HEK293 (cell line): ENCODE measurements around the gene STUB1.

Experiments used
- CTCF ChIA-PET: fragments of 350-600 bp; formaldehyde crosslinking; extraction: SDS; loops from one replicate; lab custom pipeline; 2021; ENCODE audit warnings: antibody characterized with exemption; lab: Yijun Ruan, JAX
- POLR2A ChIA-PET: fragments of 300-600 bp; formaldehyde crosslinking; extraction: SDS; loops from one replicate; lab custom pipeline; 2020; ENCODE audit warnings: antibody characterized with exemption, inconsistent platforms; lab: Yijun Ruan, JAX
- H3K27ac ChIP-seq: fragments of 200-500 bp; sonication (Bioruptor generic); 2 replicates; pipeline ENCODE4 v1.5.1; 2014; ENCODE audit warnings: low read depth, low read length, control low read depth, inconsistent platforms; ENCODE audit errors: extremely low read depth
- H3K36me3 ChIP-seq, 2 experiments: fragments of 200-500 bp in 1 of 2; sonication (Bioruptor generic) in 1 of 2; 1 replicate in 1 of 2; 2 replicates in 1 of 2; pipeline ENCODE4 v1.5.1; 2014 to 2017; ENCODE audit warnings: inconsistent platforms in 2 of 2, low read length in 2 of 2; ENCODE audit not compliant: control insufficient read depth in 2 of 2, insufficient read depth in 1 of 2
- H3K4me1 ChIP-seq: fragments of 200-500 bp; sonication (Bioruptor generic); 2 replicates; pipeline ENCODE4 v1.5.1; 2014; ENCODE audit warnings: mild to moderate bottlenecking, low read length, inconsistent platforms; ENCODE audit not compliant: control insufficient read depth, insufficient read depth
- H3K4me3 ChIP-seq: 2 replicates; pipeline ENCODE4 v1.5.1; 2011; ENCODE audit warnings: low read depth, mild to moderate bottlenecking, control low read depth, low read length, moderate library complexity
- H3K9me3 ChIP-seq: fragments of 200-500 bp; sonication (Bioruptor generic); 2 replicates; pipeline ENCODE4 v1.5.1; 2014; ENCODE audit warnings: low read depth, low read length, inconsistent platforms; ENCODE audit not compliant: control insufficient read depth, insufficient read depth
- BCL11A ChIP-seq: fragments of 450-650 bp; formaldehyde crosslinking; IDR thresholded peaks from 2 replicates; pipeline ENCODE4 v1.5.1; 2016; ENCODE audit warnings: low read depth, missing biosample characterization, missing genetic modification characterization
- BCL11B ChIP-seq: fragments of 450-650 bp; formaldehyde crosslinking; IDR thresholded peaks from 2 replicates; pipeline ENCODE4 v1.5.1; 2016; ENCODE audit warnings: low read depth, missing biosample characterization, missing genetic modification characterization
- FEZF1 ChIP-seq: fragments of 450-650 bp; formaldehyde crosslinking; IDR thresholded peaks from 2 replicates; pipeline ENCODE4 v1.5.1; 2016; ENCODE audit warnings: missing biosample characterization, missing genetic modification characterization
- SP2 ChIP-seq: fragments of 450-650 bp; formaldehyde crosslinking; IDR thresholded peaks from 2 replicates; pipeline ENCODE4 v1.5.1; 2016; ENCODE audit warnings: missing biosample characterization, missing genetic modification characterization
- SP3 ChIP-seq: fragments of 450-650 bp; formaldehyde crosslinking; IDR thresholded peaks from 2 replicates; pipeline ENCODE4 v1.5.1; 2016; ENCODE audit warnings: missing biosample characterization, missing genetic modification characterization
- SP7 ChIP-seq: fragments of 450-650 bp; formaldehyde crosslinking; IDR thresholded peaks from 2 replicates; pipeline ENCODE4 v1.5.1; 2016; ENCODE audit warnings: missing biosample characterization, missing genetic modification characterization
- YY1 ChIP-seq: fragments of 450-650 bp; formaldehyde crosslinking; IDR thresholded peaks from 2 replicates; pipeline ENCODE4 v1.5.1; 2018; ENCODE audit warnings: missing biosample characterization, missing genetic modification characterization
- ZBTB44 ChIP-seq: fragments of 450-650 bp; IDR thresholded peaks from 2 replicates; pipeline ENCODE4 v1.5.1; 2018; ENCODE audit warnings: missing biosample characterization, mild to moderate bottlenecking, missing genetic modification characterization
- ZBTB6 ChIP-seq: fragments of 450-650 bp; formaldehyde crosslinking; IDR thresholded peaks from 2 replicates; pipeline ENCODE4 v1.5.1; 2017; ENCODE audit warnings: missing biosample characterization, missing genetic modification characterization
- ZBTB7A ChIP-seq: fragments of 450-650 bp; formaldehyde crosslinking; IDR thresholded peaks from 2 replicates; pipeline ENCODE4 v1.5.1; 2016; ENCODE audit warnings: low read depth, missing biosample characterization, missing genetic modification characterization
- ZFP37 ChIP-seq: fragments of 450-650 bp; formaldehyde crosslinking; IDR thresholded peaks from 2 replicates; pipeline ENCODE4 v1.5.1; 2016; ENCODE audit warnings: missing biosample characterization, missing genetic modification characterization
- ZNF10 ChIP-seq: fragments of 450-650 bp; formaldehyde crosslinking; IDR thresholded peaks from 2 replicates; pipeline ENCODE4 v1.5.1; 2017; ENCODE audit warnings: missing biosample characterization, missing genetic modification characterization
- ZNF138 ChIP-seq: fragments of 450-650 bp; formaldehyde crosslinking; IDR thresholded peaks from 2 replicates; pipeline ENCODE4 v1.5.1; 2016; ENCODE audit warnings: missing biosample characterization, missing genetic modification characterization, borderline replicate concordance
- ZNF174 ChIP-seq: fragments of 450-650 bp; formaldehyde crosslinking; IDR thresholded peaks from 2 replicates; pipeline ENCODE4 v1.5.0; 2017; ENCODE audit warnings: missing biosample characterization, mild to moderate bottlenecking, missing genetic modification characterization
- ZNF175 ChIP-seq: fragments of 450-650 bp; formaldehyde crosslinking; IDR thresholded peaks from 2 replicates; pipeline ENCODE4 v1.5.1; 2016; ENCODE audit warnings: missing biosample characterization, missing genetic modification characterization
- ZNF221 ChIP-seq: fragments of 450-650 bp; formaldehyde crosslinking; IDR thresholded peaks from 2 replicates; pipeline ENCODE4 v1.5.1; 2017; ENCODE audit warnings: missing biosample characterization, missing genetic modification characterization, borderline replicate concordance
- ZNF24 ChIP-seq: fragments of 450-650 bp; formaldehyde crosslinking; IDR thresholded peaks from 2 replicates; pipeline ENCODE4 v1.5.1; 2016; ENCODE audit warnings: missing biosample characterization, missing genetic modification characterization
- ZNF274 ChIP-seq, 2 experiments: fragments of 200-500 bp in 1 of 2; fragments of 450-650 bp in 1 of 2; sonication (Bioruptor generic) in 1 of 2; formaldehyde crosslinking in 1 of 2; IDR thresholded peaks; 2 replicates each; pipeline versions ENCODE4 v1.5.1 to v1.6.1; 2014 to 2016; ENCODE audit warnings: borderline replicate concordance in 1 of 2, inconsistent platforms in 1 of 2, low read length in 1 of 2, missing biosample characterization in 1 of 2, missing genetic modification characterization in 1 of 2
- ZNF404 ChIP-seq: fragments of 450-650 bp; formaldehyde crosslinking; IDR thresholded peaks from 2 replicates; pipeline ENCODE4 v1.5.1; 2017; ENCODE audit warnings: missing biosample characterization, missing genetic modification characterization
- ZNF521 ChIP-seq: fragments of 450-650 bp; formaldehyde crosslinking; IDR thresholded peaks from 2 replicates; pipeline ENCODE4 v1.5.1; 2017; ENCODE audit warnings: missing biosample characterization, mild to moderate bottlenecking, missing genetic modification characterization
- ZNF544 ChIP-seq: fragments of 450-650 bp; formaldehyde crosslinking; IDR thresholded peaks from 2 replicates; pipeline ENCODE4 v1.5.0; 2017; ENCODE audit warnings: missing biosample characterization, missing genetic modification characterization
- ZNF610 ChIP-seq: fragments of 450-650 bp; formaldehyde crosslinking; IDR thresholded peaks from 2 replicates; pipeline ENCODE4 v1.5.1; 2016; ENCODE audit warnings: missing biosample characterization, missing genetic modification characterization, borderline replicate concordance
- ZNF658 ChIP-seq: fragments of 450-650 bp; formaldehyde crosslinking; IDR thresholded peaks from 2 replicates; pipeline ENCODE4; 2016; ENCODE audit warnings: missing biosample characterization, missing genetic modification characterization
- ZNF792 ChIP-seq: fragments of 450-650 bp; formaldehyde crosslinking; IDR thresholded peaks from 2 replicates; pipeline ENCODE4 v1.5.1; 2016; ENCODE audit warnings: missing biosample characterization, missing genetic modification characterization
- ZNF830 ChIP-seq: fragments of 450-650 bp; IDR thresholded peaks from 2 replicates; pipeline ENCODE4 v1.5.0; 2018; ENCODE audit warnings: missing biosample characterization, missing genetic modification characterization, low read depth, mild to moderate bottlenecking, moderate library complexity
- TF ChIP-seq, protein P1 (sequence below): fragments of 450-650 bp; formaldehyde crosslinking; IDR thresholded peaks from 2 replicates; pipeline ENCODE4 v1.5.1; 2016; ENCODE audit warnings: missing biosample characterization, missing genetic modification characterization, low read depth
- TF ChIP-seq, protein P2 (sequence below): fragments of 450-650 bp; formaldehyde crosslinking; IDR thresholded peaks from 2 replicates; pipeline ENCODE4 v1.5.1; 2016; ENCODE audit warnings: missing biosample characterization, missing genetic modification characterization
- TF ChIP-seq, protein P3 (sequence below): fragments of 450-650 bp; formaldehyde crosslinking; IDR thresholded peaks from 2 replicates; pipeline ENCODE4 v1.5.1; 2016; ENCODE audit warnings: missing biosample characterization, missing genetic modification characterization

The STUB1 gene

GRCh38 chr16:648071-648780, 32.0 kb upstream of the STUB1 start (continued):
- TF ChIP-seq ZNF521 (tag by site-specific recombination) = no peak
- peak; percentile 69 for TF ChIP-seq YY1 (tag by site-specific recombination)
- TF ChIP-seq ZNF610 (tag by site-specific recombination) = peak; percentile 40; the same call in 1 of the 2 replicates
- TF ChIP-seq, protein P1, sequence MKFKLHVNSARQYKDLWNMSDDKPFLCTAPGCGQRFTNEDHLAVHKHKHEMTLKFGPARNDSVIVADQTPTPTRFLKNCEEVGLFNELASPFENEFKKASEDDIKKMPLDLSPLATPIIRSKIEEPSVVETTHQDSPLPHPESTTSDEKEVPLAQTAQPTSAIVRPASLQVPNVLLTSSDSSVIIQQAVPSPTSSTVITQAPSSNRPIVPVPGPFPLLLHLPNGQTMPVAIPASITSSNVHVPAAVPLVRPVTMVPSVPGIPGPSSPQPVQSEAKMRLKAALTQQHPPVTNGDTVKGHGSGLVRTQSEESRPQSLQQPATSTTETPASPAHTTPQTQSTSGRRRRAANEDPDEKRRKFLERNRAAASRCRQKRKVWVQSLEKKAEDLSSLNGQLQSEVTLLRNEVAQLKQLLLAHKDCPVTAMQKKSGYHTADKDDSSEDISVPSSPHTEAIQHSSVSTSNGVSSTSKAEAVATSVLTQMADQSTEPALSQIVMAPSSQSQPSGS (tag by site-specific recombination) = no peak
- no peak for TF ChIP-seq ZNF544 (tag by site-specific recombination)
- no peak; the same call in 1 of the 2 replicates for TF ChIP-seq SP7 (tag by site-specific recombination)
- TF ChIP-seq SP2 = no peak
- no peak for TF ChIP-seq ZNF10 (tag by site-specific recombination)
- TF ChIP-seq ZBTB44 (tag by site-specific recombination) = no peak
- no peak for TF ChIP-seq ZNF830 (tag by site-specific recombination)
- no peak for TF ChIP-seq ZNF221 (tag by site-specific recombination)
- no peak for TF ChIP-seq ZNF274 (IDR thresholded peaks at IDR 0.05; ENCODE audit: low read length)
- no peak for TF ChIP-seq ZNF274 (tag by site-specific recombination; IDR thresholded peaks at IDR 0.05; ENCODE audit: borderline replicate concordance)
- TF ChIP-seq, protein P2, sequence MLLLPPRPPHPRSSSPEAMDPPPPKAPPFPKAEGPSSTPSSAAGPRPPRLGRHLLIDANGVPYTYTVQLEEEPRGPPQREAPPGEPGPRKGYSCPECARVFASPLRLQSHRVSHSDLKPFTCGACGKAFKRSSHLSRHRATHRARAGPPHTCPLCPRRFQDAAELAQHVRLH = no peak
- TF ChIP-seq, protein P3, sequence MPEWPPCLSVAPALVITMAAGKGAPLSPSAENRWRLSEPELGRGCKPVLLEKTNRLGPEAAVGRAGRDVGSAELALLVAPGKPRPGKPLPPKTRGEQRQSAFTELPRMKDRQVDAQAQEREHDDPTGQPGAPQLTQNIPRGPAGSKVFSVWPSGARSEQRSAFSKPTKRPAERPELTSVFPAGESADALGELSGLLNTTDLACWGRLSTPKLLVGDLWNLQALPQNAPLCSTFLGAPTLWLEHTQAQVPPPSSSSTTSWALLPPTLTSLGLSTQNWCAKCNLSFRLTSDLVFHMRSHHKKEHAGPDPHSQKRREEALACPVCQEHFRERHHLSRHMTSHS = no peak

GRCh38 chr16:648781-649589, 31.2 kb upstream of the STUB1 start, which contains the start of gene WDR90:
Gene WDR90 (plus strand): TSS chr16:649365. CDS start chr16:649417, 52 bp downstream.
- Histone ChIP-seq H3K4me1 (0 out of 2 replicates have a peak, but pooled peaks cover 5% of the 10 kb centered on the region), H3K9me3 (no peaks in the 10 kb centered on the region), H3K4me3 (peak within 1 kb of the TSS; percentile 37), H3K27ac (peak within 1 kb of the TSS; percentile 97), H3K36me3 (peaks cover 0 to 31% of the 10 kb centered on the region in 2 experiments; a peak in 2 of 3 replicates)
- CTCF ChIA-PET = interaction anchor here (0.7 to 1.6 kb wide), 5 partner anchors 10 to 73 kb away, joined by 3 to 5 read pairs (median 4); partner anchors contain the start of gene RHOT2
- POLR2A ChIA-PET = interaction anchor here (0.8 to 2.3 kb wide), 4 partner anchors 11 to 31 kb away, joined by 3 to 10 read pairs (median 6); partner anchors contain the start of genes METTL26, RHOT2 and STUB1
- TF ChIP-seq ZBTB44 (tag by site-specific recombination) (no peak), ZNF658 (tag by site-specific recombination) (no peak), BCL11B (tag by site-specific recombination) (peak; percentile 77), ZBTB6 (no peak), ZBTB7A (tag by site-specific recombination) (peak; percentile 23; the same call in 1 of the 2 replicates), ZNF24 (tag by site-specific recombination) (no peak), SP3 (tag by site-specific recombination) (peak; percentile 76), ZNF175 (tag by site-specific recombination) (no peak), ZFP37 (no peak), BCL11A (tag by site-specific recombination) (peak; percentile 41; the same call in 1 of the 2 replicates), ZNF404 (no peak), FEZF1 (no peak), ZNF792 (tag by site-specific recombination) (no peak), ZNF174 (tag by site-specific recombination) (no peak), ZNF138 (no peak)
